KMS-11 (cell line): Measurements from ENCODE around the gene ISL1.

Experiments
- H2AFZ ChIP-seq: fragments of 200-600 bp; sonication (generic); 2 replicates; pipeline ENCODE4 v1.6.1; 2016; ENCODE audit warnings: antibody characterized with exemption, mixed run types, low read depth
- H3K27ac ChIP-seq: fragments of 200-600 bp; sonication (generic); 2 replicates; pipeline ENCODE4 v1.6.1; 2016; ENCODE audit warnings: mild to moderate bottlenecking, mixed run types
- H3K27me3 ChIP-seq: fragments of 200-600 bp; sonication (generic); 2 replicates; pipeline ENCODE4 v1.6.1; 2017; ENCODE audit warnings: mild to moderate bottlenecking, low read depth, mixed run types, moderate library complexity; ENCODE audit not compliant: insufficient read depth
- H3K36me3 ChIP-seq: fragments of 200-600 bp; sonication (generic); 2 replicates; pipeline ENCODE4 v1.6.1; 2017; ENCODE audit warnings: mild to moderate bottlenecking, mixed run types; ENCODE audit not compliant: insufficient read depth
- H3K4me1 ChIP-seq: fragments of 200-600 bp; sonication (generic); 2 replicates; pipeline ENCODE4 v1.6.1; 2016; ENCODE audit warnings: mild to moderate bottlenecking, low read depth, mixed run types; ENCODE audit not compliant: poor library complexity, severe bottlenecking
- H3K4me2 ChIP-seq: fragments of 200-600 bp; sonication (generic); 2 replicates; pipeline ENCODE4 v1.7.0; 2016; ENCODE audit warnings: mild to moderate bottlenecking, mixed run types
- H3K4me3 ChIP-seq: fragments of 200-600 bp; sonication (generic); IDR thresholded peaks from 2 replicates; pipeline ENCODE4 v1.6.1; 2017; ENCODE audit warnings: low read depth, low read length, mixed read lengths; ENCODE audit not compliant: insufficient read depth
- H3K79me2 ChIP-seq: fragments of 200-600 bp; sonication (generic); 2 replicates; pipeline ENCODE4 v1.6.1; 2016; ENCODE audit warnings: low read depth, mixed run types; ENCODE audit not compliant: insufficient read depth
- H3K9ac ChIP-seq: fragments of 200-600 bp; sonication (generic); 2 replicates; pipeline ENCODE4 v1.6.1; 2016; ENCODE audit warnings: mild to moderate bottlenecking, mixed run types
- H4K20me1 ChIP-seq: fragments of 200-600 bp; sonication (generic); 2 replicates; pipeline ENCODE4 v1.6.1; 2016; ENCODE audit warnings: mild to moderate bottlenecking, mixed run types; ENCODE audit not compliant: insufficient read depth
- CTCF ChIP-seq: fragments of 200-600 bp; sonication (generic); conservative IDR thresholded peaks from 2 replicates; pipeline ENCODE4 v1.6.1; 2017; ENCODE audit warnings: low read depth, mild to moderate bottlenecking, antibody characterized with exemption, low read length, moderate library complexity, mixed read lengths

The ISL1 gene

GRCh38 chr5:51383131-51384121, at the start of gene ISL1:
Gene ISL1 (plus strand): TSS chr5:51383448. CDS start chr5:51383672, 224 bp downstream.
- Histone ChIP-seq H2AFZ (no peak within 1 kb of the TSS), H3K27me3 (no peaks in the 10 kb centered on the region), H3K9ac (no peak within 1 kb of the TSS), H3K36me3 (no peaks in the 10 kb centered on the region), H3K4me1 (peaks cover 16% of the 10 kb centered on the region), H4K20me1 (no peaks in the 10 kb centered on the region), H3K4me2 (no peak within 1 kb of the TSS), H3K4me3 (no peak within 1 kb of the TSS), H3K79me2 (no peaks in the 10 kb centered on the region), H3K27ac (no peak within 1 kb of the TSS)
- TF ChIP-seq CTCF, result no peak

GRCh38 chr5:51336878-51337277, 46.4 kb upstream of the ISL1 start:
- Histone ChIP-seq H3K27ac (no peak overlapping the region), H3K9ac (no peak overlapping the region), H2AFZ (no peak overlapping the region), H3K4me2 (no peak overlapping the region), H3K36me3 (no peaks in the 10 kb centered on the region), H3K4me3 (no peak overlapping the region), H3K79me2 (no peaks in the 10 kb centered on the region), H4K20me1 (no peaks in the 10 kb centered on the region), H3K27me3 (no peaks in the 10 kb centered on the region), H3K4me1 (no peaks in the 10 kb centered on the region)
- TF ChIP-seq CTCF, result no peak

- H3K36me3 ChIP-seq, result no peaks in the 10 kb centered on the region
- H3K79me2 ChIP-seq, result no peaks in the 10 kb centered on the region
- H3K27ac ChIP-seq, result no peak overlapping the region
- no peaks in the 10 kb centered on the region for H3K27me3 ChIP-seq
- no peak overlapping the region for H3K4me3 ChIP-seq
- no peak overlapping the region for H3K9ac ChIP-seq
- H2AFZ ChIP-seq, result no peak overlapping the region
- no peak overlapping the region for H3K4me2 ChIP-seq
- TF ChIP-seq CTCF, result no peak
- no peaks in the 10 kb centered on the region for H4K20me1 ChIP-seq
- no peaks in the 10 kb centered on the region for H3K4me1 ChIP-seq
These were observed 38.1 kb upstream of the ISL1 start for GRCh38 chr5:51345106-51345505.

- Histone ChIP-seq H3K79me2 (no peaks in the 10 kb centered on the region), H4K20me1 (no peaks in the 10 kb centered on the region), H3K4me1 (no peaks in the 10 kb centered on the region), H3K36me3 (no peaks in the 10 kb centered on the region), H3K4me3 (no peak overlapping the region), H2AFZ (no peak overlapping the region), H3K4me2 (no peak overlapping the region), H3K27me3 (no peaks in the 10 kb centered on the region), H3K9ac (no peak overlapping the region), H3K27ac (no peak overlapping the region)
- no peak for TF ChIP-seq CTCF
These were observed 36.1 kb upstream of the ISL1 start for GRCh38 chr5:51347157-51347556.
